BJ (cell line): ENCODE measurements around the gene EPS8L3. TPM values are rescaled to one million over a fixed set of nuclear protein-coding genes. Genes with fewer than 3 reads are reported as not detected.
"Not testable (repeated sequence)": the region's sequence is repeated elsewhere in the genome, so short reads cannot be mapped to it uniquely, and the experiment has no call there.

Experiments
- CTCF ChIA-PET: fragments of 350-600 bp; formaldehyde crosslinking; extraction: SDS; loops from one replicate; lab custom pipeline; 2021; ENCODE audit warnings: antibody characterized with exemption, inconsistent platforms; lab: Yijun Ruan, JAX
- POLR2A ChIA-PET: fragments of 300-600 bp; sonication (Branson Sonifier 250); formaldehyde crosslinking; extraction: SDS; loops from one replicate; lab custom pipeline; 2021; ENCODE audit warnings: antibody characterized with exemption; lab: Charles Lee
- DNase-seq: peaks from one replicate; pipeline ENCODE4 v3.0.0-alpha.2; 2011; ENCODE audit warnings: low read depth
- H3K27me3 ChIP-seq: 2 replicates; pipeline ENCODE4 v1.6.0; 2011; ENCODE audit warnings: low read length; ENCODE audit not compliant: control insufficient read depth, insufficient read depth
- H3K36me3 ChIP-seq: 2 replicates; pipeline ENCODE4 v1.5.1; 2011; ENCODE audit warnings: low read length; ENCODE audit not compliant: control insufficient read depth, insufficient read depth
- H3K4me3 ChIP-seq: 2 replicates; pipeline ENCODE4 v1.5.1; 2011; ENCODE audit warnings: low read depth, mild to moderate bottlenecking, control low read depth, low read length
- polyA plus RNA-seq: library from polyadenylated mRNA; depleted of rRNA; stranded (reverse); fragments of >200 nt; gene quantifications from 2 replicates; pipeline ENCODE4 v1.2.3, GENCODE V29; 2011
- TF ChIP-seq, protein P1 (sequence below): IDR thresholded peaks from 2 replicates; pipeline ENCODE4 v1.5.1; 2011; ENCODE audit warnings: low read depth, mild to moderate bottlenecking, control low read depth, inconsistent platforms, low read length, moderate library complexity; ENCODE audit not compliant: insufficient read depth

EPS8L3 gene
- polyA plus RNA-seq, 1 experiment, result not detected

DNA sequence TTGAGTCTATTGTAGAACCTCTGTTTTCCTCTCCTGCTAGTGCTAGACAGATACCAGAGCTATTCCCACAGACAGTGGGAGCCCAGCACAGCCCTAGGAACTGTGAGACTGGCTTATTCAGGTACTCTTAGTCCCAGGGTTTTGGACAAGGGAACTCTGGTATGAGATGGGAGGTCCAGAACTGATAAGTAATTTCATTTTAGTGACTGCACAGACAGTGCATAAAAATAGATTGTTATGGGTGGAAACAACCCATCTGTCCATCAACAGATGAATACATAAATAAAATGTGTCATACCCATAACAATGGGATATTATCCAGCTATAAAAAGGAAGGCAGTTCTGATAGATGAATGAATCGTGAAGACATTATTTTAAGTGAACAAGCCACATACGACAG lies 9.0 kb downstream of the EPS8L3 start:
- ChIA-PET CTCF (interaction anchor here (1.0 to 1.9 kb wide), 4 partner anchors 11 to 222 kb away, joined by 3 to 6 read pairs (median 4); no protein-coding TSS in a partner anchor), POLR2A (no interaction called here)
- TF ChIP-seq, protein P1, sequence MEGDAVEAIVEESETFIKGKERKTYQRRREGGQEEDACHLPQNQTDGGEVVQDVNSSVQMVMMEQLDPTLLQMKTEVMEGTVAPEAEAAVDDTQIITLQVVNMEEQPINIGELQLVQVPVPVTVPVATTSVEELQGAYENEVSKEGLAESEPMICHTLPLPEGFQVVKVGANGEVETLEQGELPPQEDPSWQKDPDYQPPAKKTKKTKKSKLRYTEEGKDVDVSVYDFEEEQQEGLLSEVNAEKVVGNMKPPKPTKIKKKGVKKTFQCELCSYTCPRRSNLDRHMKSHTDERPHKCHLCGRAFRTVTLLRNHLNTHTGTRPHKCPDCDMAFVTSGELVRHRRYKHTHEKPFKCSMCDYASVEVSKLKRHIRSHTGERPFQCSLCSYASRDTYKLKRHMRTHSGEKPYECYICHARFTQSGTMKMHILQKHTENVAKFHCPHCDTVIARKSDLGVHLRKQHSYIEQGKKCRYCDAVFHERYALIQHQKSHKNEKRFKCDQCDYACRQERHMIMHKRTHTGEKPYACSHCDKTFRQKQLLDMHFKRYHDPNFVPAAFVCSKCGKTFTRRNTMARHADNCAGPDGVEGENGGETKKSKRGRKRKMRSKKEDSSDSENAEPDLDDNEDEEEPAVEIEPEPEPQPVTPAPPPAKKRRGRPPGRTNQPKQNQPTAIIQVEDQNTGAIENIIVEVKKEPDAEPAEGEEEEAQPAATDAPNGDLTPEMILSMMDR, result no peak
- H3K27me3 ChIP-seq, result no peaks in the 10 kb centered on the region
- no peak overlapping the region for H3K4me3 ChIP-seq
- no peaks in the 10 kb centered on the region for H3K36me3 ChIP-seq
- no peak for DNase-seq

DNA sequence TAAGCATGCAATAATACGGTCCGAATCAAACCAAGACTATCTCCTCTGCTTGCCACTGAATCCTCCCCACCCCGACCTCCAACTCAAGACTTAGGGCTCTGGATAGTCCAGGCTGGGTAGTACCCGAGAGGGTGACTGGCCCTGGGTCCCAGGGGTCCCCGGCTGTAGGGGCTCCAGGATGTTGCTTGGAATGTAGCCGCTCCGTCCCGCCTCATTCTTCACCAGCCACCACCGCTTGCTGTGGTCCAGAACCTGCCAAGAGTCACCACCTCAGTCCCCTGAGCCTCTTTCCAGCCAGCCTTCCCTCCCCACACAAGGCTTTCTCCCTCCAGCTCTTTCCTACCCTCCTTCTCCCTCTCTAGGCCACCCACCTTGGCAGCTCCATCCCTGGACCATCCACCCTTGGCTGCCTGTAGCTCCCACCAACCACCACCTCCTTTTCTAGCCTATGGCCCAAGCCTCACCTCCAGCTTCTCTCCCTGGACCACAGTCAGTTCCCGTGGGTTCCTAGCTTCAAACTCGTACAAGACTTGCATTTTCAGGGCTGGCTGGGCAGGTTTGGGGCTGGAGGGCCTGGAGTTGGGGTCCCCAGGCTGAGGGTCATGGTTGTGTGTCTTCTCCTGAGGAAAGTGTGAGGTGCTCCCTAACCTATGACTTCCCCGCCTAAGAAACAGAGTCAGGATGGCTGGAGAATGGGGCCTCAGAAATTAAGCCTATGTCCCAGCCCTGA lies 12.0 kb downstream of the EPS8L3 start:
- Histone ChIP-seq H3K36me3 (no peaks in the 10 kb centered on the region), H3K4me3 (no peak overlapping the region), H3K27me3 (peaks cover 4% of the 10 kb centered on the region; the same call in 1 of the 2 replicates)
- ChIA-PET CTCF (interaction anchor here (1.1 kb wide), 1 partner anchor 23 kb away, joined by 3 read pairs; no protein-coding TSS in a partner anchor), POLR2A (no interaction called here)
- no peak for DNase-seq
- TF ChIP-seq, protein P1, result no peak

DNA sequence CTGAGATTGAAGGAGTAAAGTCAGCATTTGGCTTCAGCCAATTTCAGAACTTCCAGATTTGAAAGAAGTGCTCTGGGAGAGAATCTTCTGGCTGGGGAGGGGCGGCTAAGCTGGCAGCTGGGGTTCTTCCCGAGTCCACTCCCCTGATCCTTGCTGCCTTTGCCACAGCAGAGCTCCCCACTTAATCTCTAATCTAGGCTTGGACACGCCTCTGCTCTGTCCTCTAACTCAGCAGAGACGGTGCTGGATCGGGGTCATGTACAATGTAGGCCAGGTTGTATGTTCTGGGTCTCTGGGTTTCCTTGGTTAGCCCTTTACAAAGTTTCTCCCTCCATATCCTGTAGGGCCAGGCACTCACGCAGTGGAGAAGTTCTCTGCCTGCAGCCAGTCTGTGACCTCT lies 12.8 kb downstream of the EPS8L3 start:
- CTCF ChIA-PET, result interaction anchor here (1.1 to 2.5 kb wide), 3 partner anchors 11 to 24 kb away, joined by 3 to 7 read pairs (median 5); partner anchors contain the start of gene GSTM3
- Histone ChIP-seq H3K27me3 (peaks cover 4% of the 10 kb centered on the region; the same call in 1 of the 2 replicates), H3K36me3 (no peaks in the 10 kb centered on the region), H3K4me3 (no peak overlapping the region)
- DNase-seq, result no peak
- POLR2A ChIA-PET, result no interaction called here
- TF ChIP-seq, protein P1, result no peak

DNA sequence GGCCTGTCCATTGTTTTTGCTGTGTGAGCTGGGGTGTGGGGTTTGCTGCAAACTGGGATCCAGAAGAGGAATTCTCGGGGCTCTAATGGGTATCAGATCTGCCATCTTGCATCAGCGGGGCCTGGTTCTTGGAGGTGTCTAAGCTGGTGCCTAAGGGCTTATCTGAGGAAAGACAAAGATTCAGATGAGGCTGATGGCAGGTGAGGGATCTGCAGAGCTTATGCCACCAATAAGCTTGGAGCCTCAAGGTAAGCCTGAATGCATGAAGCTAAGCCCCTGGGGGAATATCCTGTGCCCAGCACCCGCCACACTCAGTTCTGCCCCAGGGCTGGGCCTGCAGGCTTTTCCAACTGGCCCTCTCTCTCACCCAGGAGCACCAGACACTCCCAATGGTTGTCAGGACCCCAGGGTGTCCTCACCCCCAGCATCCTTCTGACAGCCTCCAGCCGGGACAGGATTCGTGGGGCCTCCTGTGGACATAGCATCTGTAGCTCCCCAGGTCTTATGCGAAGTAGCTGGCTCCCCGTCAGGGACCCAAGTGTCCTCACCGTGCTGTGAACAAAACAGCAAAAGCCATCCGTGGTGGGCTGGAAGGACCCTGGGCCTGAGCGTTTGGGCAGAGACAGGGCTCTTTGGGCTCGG lies 13.4 kb downstream of the EPS8L3 start:
- TF ChIP-seq, protein P1, result no peak
- DNase-seq, result no peak
- ChIA-PET CTCF (interaction anchor here (1.1 to 2.5 kb wide), 4 partner anchors 10 to 110 kb away, joined by 3 to 8 read pairs (median 6); partner anchors contain the start of gene GSTM3), POLR2A (no interaction called here)
- H3K36me3 ChIP-seq, result no peaks in the 10 kb centered on the region
- peaks cover 4% of the 10 kb centered on the region; the same call in 1 of the 2 replicates for H3K27me3 ChIP-seq
- H3K4me3 ChIP-seq, result no peak overlapping the region

DNA sequence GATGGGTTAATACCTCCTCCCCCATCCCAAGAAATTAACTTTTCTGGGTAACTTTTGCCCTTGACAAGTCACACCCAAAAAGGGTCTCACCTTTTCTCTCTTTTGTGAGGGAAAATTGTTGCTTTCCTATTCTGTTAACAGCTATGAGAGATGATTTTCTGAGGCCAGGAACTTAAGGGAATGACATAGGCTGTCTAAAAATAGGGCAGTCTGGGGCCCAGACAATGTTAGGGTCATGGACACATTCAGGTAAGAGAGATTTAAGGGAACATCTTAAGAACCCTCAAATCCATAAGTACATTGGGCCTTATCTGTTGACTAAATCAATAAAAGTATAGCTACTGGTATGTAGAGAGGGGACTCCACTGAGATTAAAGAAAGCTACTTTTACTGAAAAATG lies 14.5 kb downstream of the EPS8L3 start:
- Histone ChIP-seq H3K36me3 (no peaks in the 10 kb centered on the region), H3K27me3 (peaks cover 4% of the 10 kb centered on the region; the same call in 1 of the 2 replicates), H3K4me3 (no peak overlapping the region)
- TF ChIP-seq, protein P1, result no peak
- DNase-seq, result no peak
- ChIA-PET CTCF (interaction anchor here (0.7 to 2.5 kb wide), 6 partner anchors 8 to 111 kb away, joined by 3 to 8 read pairs (median 4); partner anchors contain the start of gene GSTM3), POLR2A (no interaction called here)

DNA sequence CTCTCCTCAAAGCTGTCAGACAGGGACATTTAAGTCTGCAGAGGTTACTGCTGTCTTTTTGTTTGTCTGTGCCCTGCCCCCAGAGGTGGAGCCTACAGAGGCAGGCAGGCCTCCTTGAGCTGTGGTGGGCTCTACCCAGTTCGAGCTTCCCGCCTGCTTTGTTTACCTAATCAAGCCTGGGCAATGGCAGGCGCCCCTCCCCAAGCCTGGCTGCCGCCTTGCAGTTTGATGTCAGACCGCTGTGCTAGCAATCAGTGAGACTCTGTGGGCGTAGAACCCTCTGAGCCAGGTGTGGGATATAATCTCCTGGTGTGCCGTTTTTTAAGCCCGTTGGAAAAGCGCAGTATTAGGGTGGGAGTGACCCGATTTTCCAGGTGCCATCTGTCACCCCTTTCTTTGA lies 15.4 kb downstream of the EPS8L3 start:
- H3K4me3 ChIP-seq, H3K36me3 ChIP-seq, H3K27me3 ChIP-seq, DNase-seq, POLR2A ChIA-PET: not testable (repeated sequence)
- CTCF ChIA-PET, result interaction anchor here (0.7 to 1.4 kb wide), 2 partner anchors 9 to 21 kb away, joined by 3 read pairs; no protein-coding TSS in a partner anchor
